ENCODE data around the gene KRTAP9-6.
"Not testable (repeated sequence)": the region's sequence is repeated elsewhere in the genome, so short reads cannot be mapped to it uniquely, and the experiment has no call there.

Gene KRTAP9-6

GRCh38 chr17:41271858-41272257, 6.7 kb downstream of the KRTAP9-6 start:
- no peak for DNase-seq

GRCh38 chr17:41275648-41276190, 10.5 kb downstream of the KRTAP9-6 start, which contains the start of gene KRTAP9-7:
TSS of gene KRTAP9-7 (plus strand) at chr17:41275698. CDS start at chr17:41275698, 0 bp downstream.
- not testable (repeated sequence) for DNase-seq

- no peak for DNase-seq
Observed at GRCh38 chr17:41278176-41278955, 13.2 kb downstream of the KRTAP9-6 start.

- DNase-seq, result no peak
Observed at GRCh38 chr17:41284043-41284442, 18.9 kb downstream of the KRTAP9-6 start.

- no peak for DNase-seq
Observed at GRCh38 chr17:41284546-41284945, 19.4 kb downstream of the KRTAP9-6 start.

- no peak for DNase-seq
Observed at GRCh38 chr17:41287050-41287449, 21.9 kb downstream of the KRTAP9-6 start.

- no peak for DNase-seq
Observed at GRCh38 chr17:41294016-41294415, 28.8 kb downstream of the KRTAP9-6 start.

- DNase-seq, result no peak
Observed at GRCh38 chr17:41296846-41297245, 31.7 kb downstream of the KRTAP9-6 start.

- DNase-seq, result no peak
Observed at GRCh38 chr17:41298458-41299135, 33.4 kb downstream of the KRTAP9-6 start.

- DNase-seq, result no peak
Observed at GRCh38 chr17:41301204-41301790, 36.1 kb downstream of the KRTAP9-6 start.

GRCh38 chr17:41301916-41302901, 37.0 kb downstream of the KRTAP9-6 start, which contains the start of gene KRTAP29-1:
TSS of gene KRTAP29-1 (minus strand) at chr17:41302851. CDS start at chr17:41302851, 0 bp downstream.
- DNase-seq, result peak; percentile 23

GRCh38 chr17:41302981-41303380, 37.8 kb downstream of the KRTAP9-6 start:
- DNase-seq, result no peak

GRCh38 chr17:41304091-41304490, 38.9 kb downstream of the KRTAP9-6 start:
- DNase-seq, result no peak

GRCh38 chr17:41307647-41308046, 42.5 kb downstream of the KRTAP9-6 start:
- peak; percentile 74 for DNase-seq

GRCh38 chr17:41308251-41308917, 43.2 kb downstream of the KRTAP9-6 start:
- peak; percentile 89 for DNase-seq

- DNase-seq, result no peak
Observed at GRCh38 chr17:41308918-41309359, 43.8 kb downstream of the KRTAP9-6 start, which contains the start of gene KRTAP16-1. TSS of gene KRTAP16-1 (minus strand) at chr17:41309309. CDS start at chr17:41309253, 56 bp downstream.

- DNase-seq, result no peak
Observed at GRCh38 chr17:41311111-41311510, 45.9 kb downstream of the KRTAP9-6 start.

GRCh38 chr17:41315204-41315794, 50.1 kb downstream of the KRTAP9-6 start, which contains the start of gene KRTAP17-1:
TSS of gene KRTAP17-1 (minus strand) at chr17:41315710. CDS start at chr17:41315650, 60 bp downstream.
- no peak for DNase-seq
